ENCODE results near the gene CAMK2B. TPM values are rescaled to one million over a fixed set of nuclear protein-coding genes. Genes with fewer than 3 reads are reported as not detected.

CAMK2B gene
- total RNA-seq, 4 donors from 2014 or later = 0.50 to 2.0 (median 1.2) TPM

DNA sequence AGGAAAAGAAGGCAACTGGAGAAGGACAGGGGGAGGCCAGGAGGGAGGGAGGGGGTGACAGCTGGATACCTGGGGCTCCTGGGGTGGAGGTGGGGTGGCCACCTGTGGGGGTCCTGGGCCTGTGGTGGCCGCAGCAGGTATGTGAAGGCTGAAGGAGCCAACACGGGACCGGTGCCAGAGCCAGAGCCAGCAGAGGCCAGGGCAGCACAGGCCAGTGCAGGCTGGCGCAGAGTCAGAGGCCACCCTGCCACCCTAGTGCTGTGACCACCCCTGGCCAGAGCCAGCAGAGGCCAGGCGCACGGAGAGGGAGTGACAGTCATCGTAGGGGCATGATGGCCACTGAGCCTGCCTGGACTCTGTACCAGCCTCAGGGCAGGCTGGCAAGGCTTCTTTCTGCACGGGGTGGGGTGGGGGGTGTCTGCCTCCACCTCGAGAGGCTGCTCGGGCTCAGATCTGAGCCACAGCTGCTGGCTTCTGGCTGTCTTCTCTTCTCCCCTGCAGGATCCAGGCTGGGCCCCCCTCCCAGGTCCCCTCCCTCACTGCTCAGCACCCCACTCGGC is 95.8 kb downstream of the CAMK2B start:
- Histone ChIP-seq H3K4me3 (no peak overlapping the region), H3K27ac (replicated peaks in 1 of 4) (no peak overlapping the region), H3K27me3 (peaks cover 0 to 21% (median 7%) of the 10 kb centered on the region in 4 donors), H3K9me3 (no peaks in the 10 kb centered on the region), H3K4me1 (no peaks in the 10 kb centered on the region), H3K36me3 (no peaks in the 10 kb centered on the region)
- TF ChIP-seq POLR2AphosphoS5 (IDR thresholded peaks at IDR 0.05) = no peak
- TF ChIP-seq, protein P1, sequence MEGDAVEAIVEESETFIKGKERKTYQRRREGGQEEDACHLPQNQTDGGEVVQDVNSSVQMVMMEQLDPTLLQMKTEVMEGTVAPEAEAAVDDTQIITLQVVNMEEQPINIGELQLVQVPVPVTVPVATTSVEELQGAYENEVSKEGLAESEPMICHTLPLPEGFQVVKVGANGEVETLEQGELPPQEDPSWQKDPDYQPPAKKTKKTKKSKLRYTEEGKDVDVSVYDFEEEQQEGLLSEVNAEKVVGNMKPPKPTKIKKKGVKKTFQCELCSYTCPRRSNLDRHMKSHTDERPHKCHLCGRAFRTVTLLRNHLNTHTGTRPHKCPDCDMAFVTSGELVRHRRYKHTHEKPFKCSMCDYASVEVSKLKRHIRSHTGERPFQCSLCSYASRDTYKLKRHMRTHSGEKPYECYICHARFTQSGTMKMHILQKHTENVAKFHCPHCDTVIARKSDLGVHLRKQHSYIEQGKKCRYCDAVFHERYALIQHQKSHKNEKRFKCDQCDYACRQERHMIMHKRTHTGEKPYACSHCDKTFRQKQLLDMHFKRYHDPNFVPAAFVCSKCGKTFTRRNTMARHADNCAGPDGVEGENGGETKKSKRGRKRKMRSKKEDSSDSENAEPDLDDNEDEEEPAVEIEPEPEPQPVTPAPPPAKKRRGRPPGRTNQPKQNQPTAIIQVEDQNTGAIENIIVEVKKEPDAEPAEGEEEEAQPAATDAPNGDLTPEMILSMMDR (IDR thresholded peaks at IDR 0.05) = no peak
- no peak for TF ChIP-seq POLR2A (IDR thresholded peaks at IDR 0.05; ENCODE audit: low read depth)
- no peak for TF ChIP-seq EP300 (IDR thresholded peaks at IDR 0.05)
- no peak for DNase-seq (ENCODE audit: extremely low spot score)
- intact Hi-C loops (cut with DNase I) = no loop called here
- WGBS = 72% methylated on average over 7 of the region's 11 CpGs

DNA sequence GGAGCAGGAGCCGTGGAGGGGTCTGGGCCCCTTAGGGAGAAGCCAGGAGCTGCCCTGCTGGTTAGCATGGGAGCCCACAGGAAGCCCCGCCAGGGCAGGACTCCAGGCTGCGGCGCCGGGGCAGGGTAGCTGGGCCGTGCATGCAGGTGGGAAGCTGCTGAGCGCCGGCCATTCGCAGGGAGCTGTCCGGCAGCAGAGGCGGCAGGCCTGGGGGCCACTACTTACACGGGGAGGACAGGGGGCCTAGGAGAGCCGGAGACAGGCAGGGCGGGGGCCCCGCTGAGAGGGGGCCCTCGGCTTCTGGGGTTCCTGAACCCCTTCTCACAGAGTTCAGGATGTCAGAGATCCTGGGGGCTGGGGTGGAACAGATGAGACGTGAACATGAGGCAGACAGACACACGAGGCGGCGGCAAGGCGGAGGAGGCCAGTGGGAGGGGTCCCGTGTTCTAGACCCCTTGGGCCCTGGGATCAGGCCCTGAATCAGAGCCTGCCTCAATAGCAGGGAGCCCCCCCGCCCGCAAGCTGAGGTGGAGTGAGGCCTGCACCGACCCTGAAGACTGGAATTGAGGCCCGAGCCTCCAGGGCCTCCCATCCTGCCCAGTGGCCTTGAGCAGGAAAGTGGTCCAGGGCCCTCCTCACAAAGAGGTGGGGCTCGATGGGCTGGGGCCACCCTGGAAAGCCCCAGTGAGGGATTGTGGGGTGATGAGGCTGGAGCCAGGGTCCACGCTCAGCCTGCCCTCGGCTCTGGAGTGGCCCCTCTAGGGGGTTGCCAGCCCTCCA is 96.6 kb downstream of the CAMK2B start:
- DNase-seq (ENCODE audit: extremely low spot score) = no peak
- Histone ChIP-seq H3K27ac (replicated peaks in 1 of 4) (no peak overlapping the region), H3K36me3 (no peaks in the 10 kb centered on the region), H3K4me1 (no peaks in the 10 kb centered on the region), H3K9me3 (no peaks in the 10 kb centered on the region), H3K27me3 (peaks cover 0 to 29% (median 7%) of the 10 kb centered on the region in 4 donors), H3K4me3 (no peak overlapping the region)
- intact Hi-C loops (cut with DNase I) = no loop called here
- 85% methylated on average over 27 of the region's 29 CpGs for WGBS
- TF ChIP-seq POLR2A (IDR thresholded peaks at IDR 0.05; ENCODE audit: low read depth) (no peak), POLR2AphosphoS5 (IDR thresholded peaks at IDR 0.05) (no peak), EP300 (IDR thresholded peaks at IDR 0.05) (no peak)
- TF ChIP-seq, protein P1 (IDR thresholded peaks at IDR 0.05) = no peak

DNA sequence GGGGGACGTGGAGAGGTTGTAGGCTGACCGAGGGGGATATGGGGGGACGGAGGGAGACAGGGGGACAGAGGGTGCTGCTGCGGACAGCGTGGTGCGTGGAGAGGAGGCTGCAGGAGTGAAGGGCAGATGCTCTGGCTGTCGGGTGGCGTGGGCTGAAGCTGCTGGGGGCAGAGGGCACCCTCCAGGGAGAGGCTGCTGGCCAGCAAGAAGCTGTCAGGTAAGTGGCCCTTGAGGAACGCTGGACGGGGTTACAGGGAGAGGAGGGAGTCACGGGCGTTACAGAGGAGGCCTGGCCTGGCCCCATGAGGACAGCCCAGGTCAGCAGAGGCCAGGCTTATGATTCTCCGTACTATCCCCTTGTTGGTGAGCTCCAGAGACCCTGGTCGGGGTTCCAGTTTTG is 97.5 kb downstream of the CAMK2B start:
- Histone ChIP-seq H3K9me3 (no peaks in the 10 kb centered on the region), H3K4me1 (no peaks in the 10 kb centered on the region), H3K36me3 (no peaks in the 10 kb centered on the region), H3K27me3 (peaks cover 0 to 37% (median 7%) of the 10 kb centered on the region in 4 donors), H3K27ac (replicated peaks in 1 of 4) (no peak overlapping the region), H3K4me3 (no peak overlapping the region)
- intact Hi-C loops (cut with DNase I) = no loop called here
- no peak for DNase-seq (ENCODE audit: extremely low spot score)
- TF ChIP-seq, protein P1 (IDR thresholded peaks at IDR 0.05) = no peak
- no peak for TF ChIP-seq POLR2A (IDR thresholded peaks at IDR 0.05; ENCODE audit: low read depth)
- no peak for TF ChIP-seq POLR2AphosphoS5 (IDR thresholded peaks at IDR 0.05)
- TF ChIP-seq EP300 (IDR thresholded peaks at IDR 0.05) = no peak
- WGBS = 68% methylated on average over 12 of the region's 14 CpGs

DNA sequence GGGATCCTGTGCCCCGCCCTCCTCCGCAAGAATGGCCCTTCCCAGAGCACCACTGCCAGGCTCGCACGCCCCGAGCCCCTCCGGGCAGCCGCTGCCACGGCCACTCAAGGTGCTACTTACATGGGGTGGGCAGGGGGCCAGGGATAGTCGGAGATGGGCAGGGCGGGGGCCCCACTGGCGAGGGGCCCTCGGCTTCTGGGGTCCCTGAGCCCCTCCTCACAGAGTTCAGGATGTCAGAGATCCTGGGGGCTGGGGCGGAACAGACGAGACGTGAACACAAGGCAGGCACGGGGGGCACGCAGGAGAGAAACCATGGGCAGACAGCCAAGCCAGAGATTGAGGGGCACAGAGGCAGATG is 99.0 kb downstream of the CAMK2B start:
- Histone ChIP-seq H3K36me3 (peaks cover 0 to 2% (median 0%) of the 10 kb centered on the region in 4 donors), H3K27me3 (peaks cover 0 to 40% (median 7%) of the 10 kb centered on the region in 4 donors), H3K4me1 (no peaks in the 10 kb centered on the region), H3K4me3 (no peak overlapping the region), H3K9me3 (no peaks in the 10 kb centered on the region), H3K27ac (replicated peaks in 1 of 4) (no peak overlapping the region)
- intact Hi-C loops (cut with DNase I) = no loop called here
- no peak for DNase-seq (ENCODE audit: extremely low spot score)
- no peak for TF ChIP-seq EP300 (IDR thresholded peaks at IDR 0.05)
- TF ChIP-seq POLR2AphosphoS5 (IDR thresholded peaks at IDR 0.05) = no peak
- TF ChIP-seq, protein P1 (IDR thresholded peaks at IDR 0.05) = no peak
- no peak for TF ChIP-seq POLR2A (IDR thresholded peaks at IDR 0.05; ENCODE audit: low read depth)
- 66% methylated on average over 14 of the region's 17 CpGs for WGBS
